SU-DHL-6 (cell line): Measurements from ENCODE around the gene MYT1.

Experiments used
- EZH2phosphoT487 ChIP-seq: fragments of 200-600 bp; sonication (generic), shearing (Covaris generic); conservative IDR thresholded peaks from 2 replicates; pipeline ENCODE4 v1.6.1; 2018; ENCODE audit warnings: mild to moderate bottlenecking, antibody characterized with exemption, low read length, moderate library complexity, mixed read lengths
- TF ChIP-seq, protein P1 (sequence below): fragments of 200-600 bp; sonication (generic); IDR thresholded peaks from one replicate; pipeline ENCODE4 v1.5.1; 2017; ENCODE audit warnings: antibody characterized with exemption, mild to moderate bottlenecking, low read length, moderate library complexity; ENCODE audit not compliant: insufficient read depth, poor library complexity, severe bottlenecking

GRCh38 chr20:64199395-64199794 is 35.1 kb downstream of the MYT1 start:
- TF ChIP-seq, protein P1, sequence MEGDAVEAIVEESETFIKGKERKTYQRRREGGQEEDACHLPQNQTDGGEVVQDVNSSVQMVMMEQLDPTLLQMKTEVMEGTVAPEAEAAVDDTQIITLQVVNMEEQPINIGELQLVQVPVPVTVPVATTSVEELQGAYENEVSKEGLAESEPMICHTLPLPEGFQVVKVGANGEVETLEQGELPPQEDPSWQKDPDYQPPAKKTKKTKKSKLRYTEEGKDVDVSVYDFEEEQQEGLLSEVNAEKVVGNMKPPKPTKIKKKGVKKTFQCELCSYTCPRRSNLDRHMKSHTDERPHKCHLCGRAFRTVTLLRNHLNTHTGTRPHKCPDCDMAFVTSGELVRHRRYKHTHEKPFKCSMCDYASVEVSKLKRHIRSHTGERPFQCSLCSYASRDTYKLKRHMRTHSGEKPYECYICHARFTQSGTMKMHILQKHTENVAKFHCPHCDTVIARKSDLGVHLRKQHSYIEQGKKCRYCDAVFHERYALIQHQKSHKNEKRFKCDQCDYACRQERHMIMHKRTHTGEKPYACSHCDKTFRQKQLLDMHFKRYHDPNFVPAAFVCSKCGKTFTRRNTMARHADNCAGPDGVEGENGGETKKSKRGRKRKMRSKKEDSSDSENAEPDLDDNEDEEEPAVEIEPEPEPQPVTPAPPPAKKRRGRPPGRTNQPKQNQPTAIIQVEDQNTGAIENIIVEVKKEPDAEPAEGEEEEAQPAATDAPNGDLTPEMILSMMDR, result no peak
- no peak for TF ChIP-seq EZH2phosphoT487
